Left lung (tissue), 10 donors: ENCODE data around the gene TBCD. TPM values are rescaled to one million over a fixed set of nuclear protein-coding genes. Genes with fewer than 3 reads are reported as not detected.

Experiments
- ATAC-seq: fragments of 200-7000 bp; cut with Tn5 transposase; one replicate; pipeline ENCODE4 v1.9.1; 2020; ENCODE audit warnings: moderate library complexity
- DNase-seq, 4 donors: peaks; one replicate each; pipeline ENCODE4 v3.0.0-alpha.2; 2013 to 2020
- H3K27ac ChIP-seq, 2 donors: fragments of 200-600 bp; sonication (generic) in 1 of 2; one replicate each; pipeline versions ENCODE4 v1.5.0 to v1.8.0; 2020 to 2021
- H3K27me3 ChIP-seq, 2 donors: fragments of 200-600 bp; sonication (generic) in 1 of 2; one replicate each; pipeline versions ENCODE4 v1.5.0 to v1.8.0; 2020 to 2021
- H3K36me3 ChIP-seq, 2 donors: fragments of 200-600 bp; sonication (generic) in 1 of 2; one replicate each; pipeline versions ENCODE4 v1.5.0 to v1.8.0; 2020 to 2021
- H3K4me1 ChIP-seq, 2 donors: fragments of 200-600 bp; one replicate each; pipeline ENCODE4 v1.8.0; 2021
- H3K4me3 ChIP-seq, 2 donors: fragments of 200-600 bp; sonication (generic) in 1 of 2; one replicate each; pipeline versions ENCODE4 v1.5.0 to v1.8.0; 2020 to 2021; ENCODE audit warnings: mild to moderate bottlenecking in 1 of 2
- H3K9me3 ChIP-seq, 2 donors: fragments of 200-600 bp; sonication (generic) in 1 of 2; one replicate each; pipeline versions ENCODE4 v1.5.0 to v1.8.0; 2020 to 2021
- CTCF ChIP-seq, 2 donors: fragments of 200-600 bp; sonication (generic) in 1 of 2; IDR thresholded peaks; one replicate each; pipeline versions ENCODE4 v1.5.0 to v1.8.0; 2021; ENCODE audit warnings: antibody characterized with exemption in 2 of 2
- intact Hi-C, 2 donors: fragments of 100-400 bp; cut with DNase I; formaldehyde crosslinking; loops; one replicate each; pipeline versions ENCODE4 v1.11.2 to v1.14.2; 2022
- polyA plus RNA-seq, 6 donors: library from polyadenylated mRNA; unstranded; fragments of 120-200 nt; gene quantifications; one replicate each; pipeline ENCODE4 v1.2.1, GENCODE V29; 2013; ENCODE audit not compliant: insufficient read length in 6 of 6
- total RNA-seq, 2 donors: library from RNA; stranded (reverse); fragmentation: NEBNext Ultra II Directional; extraction: Animal tissue kit (Norgen Biotek cat#: 25700); gene quantifications; one replicate each; pipeline ENCODE4 v1.2.1, GENCODE V29; 2021
- donor health status: DM: no; HTN: yes; CAD: no.
- donor health status: DM: no; HTN: no; CAD: no.

The TBCD gene
- total and polyA plus RNA-seq, 8 donors: 87.2 to 133 (median 104) TPM

GRCh38 chr17:82880620-82881323, 128.9 kb downstream of the TBCD start:
- DNase-seq (peak in 1 of 4 donors; percentile 55), ATAC-seq (no peak)
- Histone ChIP-seq H3K9me3 (no peaks in the 10 kb centered on the region), H3K27ac (peak overlapping the region in 1 of 2 donors; percentile 59), H3K27me3 (no peaks in the 10 kb centered on the region), H3K36me3 (peaks cover 0 to 3% of the 10 kb centered on the region in 2 donors), H3K4me3 (no peak overlapping the region), H3K4me1 (peaks cover 57 to 95% of the 10 kb centered on the region in 2 donors)
- TF ChIP-seq CTCF (IDR thresholded peaks at IDR 0.05): no peak
- intact Hi-C loops: no loop called here

GRCh38 chr17:82881324-82881823, 129.5 kb downstream of the TBCD start:
- peaks cover 0 to 3% of the 10 kb centered on the region in 2 donors for H3K36me3 ChIP-seq
- no peak for ATAC-seq
- peak in 1 of 4 donors; percentile 68 for DNase-seq
- H3K4me1 ChIP-seq: peaks cover 57 to 95% of the 10 kb centered on the region in 2 donors
- intact Hi-C loops: no loop called here
- H3K9me3 ChIP-seq: no peaks in the 10 kb centered on the region
- no peak for TF ChIP-seq CTCF (IDR thresholded peaks at IDR 0.05)
- no peak overlapping the region for H3K4me3 ChIP-seq
- H3K27me3 ChIP-seq: no peaks in the 10 kb centered on the region
- peak overlapping the region; percentile 59 to 67 for H3K27ac ChIP-seq

GRCh38 chr17:82881900-82882714, 130.2 kb downstream of the TBCD start:
- Histone ChIP-seq H3K4me3 (no peak overlapping the region), H3K9me3 (no peaks in the 10 kb centered on the region), H3K27me3 (no peaks in the 10 kb centered on the region), H3K36me3 (peaks cover 0 to 3% of the 10 kb centered on the region in 2 donors), H3K27ac (peak overlapping the region; percentile 59 to 67), H3K4me1 (peaks cover 50 to 89% of the 10 kb centered on the region in 2 donors)
- TF ChIP-seq CTCF (IDR thresholded peaks at IDR 0.05): no peak
- ATAC-seq (peak; percentile 58), DNase-seq (peak in 2 of 4 donors; percentile 87 to 88)
- intact Hi-C loops: no loop called here

GRCh38 chr17:82882715-82883418, 131.0 kb downstream of the TBCD start:
- DNase-seq: peak in 3 of 4 donors; percentile 58 to 86 (median 74)
- intact Hi-C loops: no loop called here
- no peak for TF ChIP-seq CTCF (IDR thresholded peaks at IDR 0.05)
- Histone ChIP-seq H3K27me3 (no peaks in the 10 kb centered on the region), H3K4me3 (no peak overlapping the region), H3K9me3 (no peaks in the 10 kb centered on the region), H3K4me1 (peaks cover 44 to 87% of the 10 kb centered on the region in 2 donors), H3K27ac (peak overlapping the region; percentile 59 to 67), H3K36me3 (peaks cover 0 to 3% of the 10 kb centered on the region in 2 donors)
- peak; percentile 72 for ATAC-seq
